NCI-H69 (cell line): ENCODE data around the gene FRRS1L.

Experiments used
- DNase-seq: peaks from one replicate; lab custom pipeline; 2025; lab: John Stamatoyannopoulos, UW

FRRS1L gene

GRCh38 chr9:109101202-109101595, 65.8 kb downstream of the FRRS1L start:
- no peak for DNase-seq

GRCh38 chr9:109100543-109101201, 66.4 kb downstream of the FRRS1L start:
- no peak for DNase-seq

- peak; percentile 35 for DNase-seq
Observed at GRCh38 chr9:109098960-109099308, 68.1 kb downstream of the FRRS1L start.

- peak; percentile 68 for DNase-seq
Observed at GRCh38 chr9:109098171-109098959, 68.7 kb downstream of the FRRS1L start.

GRCh38 chr9:109097146-109097545, 69.9 kb downstream of the FRRS1L start:
- no peak for DNase-seq

- DNase-seq: no peak
Observed at GRCh38 chr9:109095321-109095720, 71.7 kb downstream of the FRRS1L start.

GRCh38 chr9:109094268-109094667, 72.8 kb downstream of the FRRS1L start:
- no peak for DNase-seq

- no peak for DNase-seq
Observed at GRCh38 chr9:109092587-109092986, 74.5 kb downstream of the FRRS1L start.

GRCh38 chr9:109092051-109092580, 74.9 kb downstream of the FRRS1L start:
- no peak for DNase-seq

- no peak for DNase-seq
Observed at GRCh38 chr9:109088221-109088620, 78.8 kb downstream of the FRRS1L start.

GRCh38 chr9:109087795-109088194, 79.3 kb downstream of the FRRS1L start:
- no peak for DNase-seq

GRCh38 chr9:109086221-109086620, 80.8 kb downstream of the FRRS1L start:
- no peak for DNase-seq

- DNase-seq: no peak
Observed at GRCh38 chr9:109085510-109085909, 81.5 kb downstream of the FRRS1L start.

GRCh38 chr9:109083813-109084405, 83.1 kb downstream of the FRRS1L start:
- DNase-seq: no peak

GRCh38 chr9:109083141-109083540, 83.9 kb downstream of the FRRS1L start:
- no peak for DNase-seq

GRCh38 chr9:109082091-109082620, 84.9 kb downstream of the FRRS1L start:
- no peak for DNase-seq
